H1 (cell line): Measurements from ENCODE around the gene CDH22. TPM values are rescaled to one million over a fixed set of nuclear protein-coding genes. Genes with fewer than 3 reads are reported as not detected.

ENCODE experiments used
- CTCF ChIA-PET: fragments of 300-600 bp; sonication (Branson Sonifier 250); formaldehyde crosslinking; loops from one replicate; lab custom pipeline; 2021; ENCODE audit not compliant: partially characterized antibody; lab: Charles Lee
- POLR2A ChIA-PET: fragments of 300-600 bp; sonication (Branson Sonifier 250); formaldehyde crosslinking; loops from one replicate; lab custom pipeline; 2021; ENCODE audit warnings: inconsistent platforms; ENCODE audit not compliant: partially characterized antibody; lab: Charles Lee
- DNase-seq, 2 experiments: peaks; one replicate each; pipeline versions ENCODE4 v3.0.0 to v3.0.0-alpha.2; 2010 to 2022; ENCODE audit warnings: low spot score in 2 of 2, low read depth in 1 of 2, mixed read lengths in 1 of 2
- FAIRE-seq: peaks from 2 replicates; lab custom pipeline; 2011; peaks lifted over from hg19 to GRCh38; lab: Jason Lieb, UNC
- H2AFZ ChIP-seq: 2 replicates; pipeline ENCODE4 v1.8.1; 2012; ENCODE audit warnings: low read length, inconsistent platforms
- H2AK5ac ChIP-seq: 2 replicates; pipeline ENCODE4 v1.6.1; 2013; ENCODE audit warnings: low read depth, low read length
- H2BK120ac ChIP-seq: replicated peaks from 2 replicates; pipeline ENCODE3; 2013; ENCODE audit warnings: low read depth, low read length, inconsistent platforms
- H2BK12ac ChIP-seq: 2 replicates; pipeline ENCODE4 v1.6.1; 2013; ENCODE audit warnings: low read depth, low read length
- H2BK15ac ChIP-seq: 2 replicates; pipeline ENCODE4 v1.6.1; 2013; ENCODE audit warnings: low read length
- H2BK20ac ChIP-seq: 2 replicates; pipeline ENCODE4 v1.6.1; 2013; ENCODE audit warnings: low read length
- H2BK5ac ChIP-seq: 2 replicates; pipeline ENCODE4 v1.6.1; 2013; ENCODE audit warnings: low read depth, low read length
- H3K14ac ChIP-seq: 2 replicates; pipeline ENCODE4 v1.6.1; 2013; ENCODE audit warnings: inconsistent platforms; ENCODE audit not compliant: insufficient read length
- H3K18ac ChIP-seq: 2 replicates; pipeline ENCODE4 v1.6.1; 2013; ENCODE audit warnings: low read length; ENCODE audit errors: extremely low read depth
- H3K23ac ChIP-seq: 2 replicates; pipeline ENCODE4 v1.6.1; 2013; ENCODE audit warnings: inconsistent platforms; ENCODE audit not compliant: insufficient read length
- H3K23me2 ChIP-seq: 2 replicates; pipeline ENCODE4 v1.6.1; 2013; ENCODE audit warnings: low read depth, low read length
- H3K27ac ChIP-seq: 2 replicates; pipeline ENCODE4 v1.6.1; 2011; ENCODE audit warnings: low read depth, low read length, inconsistent platforms
- H3K27me3 ChIP-seq, 4 experiments: replicated peaks in 1 of 4; 1 replicate in 1 of 4; 2 replicates in 3 of 4; pipeline versions ENCODE4 v1.6.1 to v1.8.1; 2011 to 2013; ENCODE audit warnings: low read length in 3 of 4, mild to moderate bottlenecking in 3 of 4, inconsistent platforms in 2 of 4, mixed read lengths in 2 of 4, moderate library complexity in 1 of 4; ENCODE audit not compliant: control insufficient read depth in 3 of 4, insufficient read depth in 3 of 4; ENCODE audit errors: extremely low read depth in 1 of 4
- H3K36me3 ChIP-seq, 4 experiments: 2 replicates each; pipeline versions ENCODE4 v1.6.1 to v1.8.1; 2011 to 2013; ENCODE audit warnings: mild to moderate bottlenecking in 4 of 4, low read length in 3 of 4, moderate library complexity in 2 of 4, control low read depth in 1 of 4, inconsistent platforms in 1 of 4; ENCODE audit not compliant: insufficient read depth in 4 of 4, control insufficient read depth in 2 of 4
- H3K4ac ChIP-seq: replicated peaks from 2 replicates; pipeline ENCODE3; 2013; ENCODE audit warnings: low read length, low read depth, mixed read lengths, inconsistent platforms; ENCODE audit not compliant: insufficient read length
- H3K4me1 ChIP-seq, 4 experiments: replicated peaks in 1 of 4; 1 replicate in 1 of 4; 2 replicates in 3 of 4; pipeline versions ENCODE4 v1.6.1 to v1.8.1; 2011 to 2013; ENCODE audit warnings: low read length in 3 of 4, inconsistent platforms in 2 of 4, mixed read lengths in 1 of 4; ENCODE audit not compliant: insufficient read depth in 4 of 4, control insufficient read depth in 3 of 4
- H3K4me2 ChIP-seq, 2 experiments: 2 replicates each; pipeline versions ENCODE4 v1.6.1 to v1.8.1; 2011 to 2013; ENCODE audit warnings: low read depth in 2 of 2, low read length in 2 of 2, control low read depth in 1 of 2, inconsistent platforms in 1 of 2, mild to moderate bottlenecking in 1 of 2; ENCODE audit not compliant: insufficient read depth in 1 of 2
- H3K4me3 ChIP-seq, 4 experiments: fragments of 200-600, 300-600 bp in 1 of 4; sonication (generic), shearing (Covaris generic), sonication (Bioruptor Twin) in 1 of 4; 2 replicates each; pipeline versions ENCODE4 v1.5.1 to v1.8.1; 2011 to 2016; ENCODE audit warnings: low read length in 4 of 4, low read depth in 3 of 4, control low read depth in 2 of 4, inconsistent platforms in 2 of 4, mild to moderate bottlenecking in 2 of 4, mixed read lengths in 1 of 4, moderate library complexity in 1 of 4; ENCODE audit not compliant: insufficient read depth in 2 of 4; ENCODE audit errors: extremely low read depth in 1 of 4
- H3K56ac ChIP-seq: replicated peaks from 2 replicates; pipeline ENCODE3; 2013; ENCODE audit warnings: low read depth, mild to moderate bottlenecking, mixed read lengths, low read length, inconsistent platforms; ENCODE audit not compliant: insufficient read length
- H3K79me1 ChIP-seq: 2 replicates; pipeline ENCODE4 v1.6.1; 2013; ENCODE audit warnings: low read depth, low read length, control low read depth
- H3K79me2 ChIP-seq, 2 experiments: 2 replicates each; pipeline versions ENCODE4 v1.6.1 to v1.8.1; 2012 to 2013; ENCODE audit warnings: low read length in 2 of 2, mild to moderate bottlenecking in 2 of 2, inconsistent platforms in 1 of 2; ENCODE audit not compliant: insufficient read depth in 2 of 2, control insufficient read depth in 1 of 2
- H3K9ac ChIP-seq, 4 experiments: replicated peaks in 1 of 4; 1 replicate in 1 of 4; 2 replicates in 3 of 4; pipeline versions ENCODE4 v1.6.1 to v1.8.1; 2011 to 2013; ENCODE audit warnings: low read depth in 3 of 4, low read length in 3 of 4, control low read depth in 2 of 4, mild to moderate bottlenecking in 2 of 4, moderate library complexity in 2 of 4, inconsistent platforms in 1 of 4; ENCODE audit errors: extremely low read depth in 1 of 4
- H3K9me3 ChIP-seq, 2 experiments: 2 replicates each; pipeline versions ENCODE4 v1.6.1 to v1.8.1; 2012 to 2013; ENCODE audit warnings: mild to moderate bottlenecking in 2 of 2, moderate library complexity in 2 of 2, control low read depth in 1 of 2, inconsistent platforms in 1 of 2, low read depth in 1 of 2, low read length in 1 of 2, mixed read lengths in 1 of 2; ENCODE audit not compliant: insufficient read depth in 2 of 2
- H4K20me1 ChIP-seq, 2 experiments: replicated peaks in 1 of 2; 2 replicates each; pipeline versions ENCODE3 to v1.8.1; 2011 to 2013; ENCODE audit warnings: inconsistent platforms in 2 of 2, low read length in 2 of 2, mild to moderate bottlenecking in 1 of 2; ENCODE audit not compliant: insufficient read depth in 2 of 2, control insufficient read depth in 1 of 2
- H4K5ac ChIP-seq: 2 replicates; pipeline ENCODE4 v1.6.1; 2013; ENCODE audit warnings: low read length, low read depth, mixed read lengths, inconsistent platforms; ENCODE audit not compliant: insufficient read length
- H4K8ac ChIP-seq: 2 replicates; pipeline ENCODE4 v1.8.0; 2013; ENCODE audit warnings: mild to moderate bottlenecking, moderate library complexity, low read length, inconsistent platforms; ENCODE audit not compliant: insufficient read depth; ENCODE audit errors: extremely low read depth
- H4K91ac ChIP-seq: replicated peaks from 2 replicates; pipeline ENCODE3; 2013; ENCODE audit warnings: low read length, mixed read lengths, inconsistent platforms; ENCODE audit not compliant: insufficient read length
- EZH2 ChIP-seq: fragments of 200-600 bp; sonication (generic); IDR thresholded peaks from 2 replicates; pipeline ENCODE4 v1.7.1; 2012; ENCODE audit warnings: low read depth, mild to moderate bottlenecking, moderate library complexity, low read length, inconsistent platforms; ENCODE audit not compliant: severe bottlenecking
- GABPA ChIP-seq: IDR thresholded peaks from 2 replicates; pipeline ENCODE4 v1.6.1; 2011; ENCODE audit warnings: mild to moderate bottlenecking, low read length, moderate library complexity, borderline replicate concordance; ENCODE audit not compliant: insufficient read depth
- RAD21 ChIP-seq, 2 experiments: IDR thresholded peaks in 1 of 2; conservative IDR thresholded peaks in 1 of 2; 2 replicates each; pipeline ENCODE4 v1.6.1; 2011; ENCODE audit warnings: low read depth in 2 of 2, low read length in 2 of 2, improper control_type of control experiment in 1 of 2, inconsistent platforms in 1 of 2, mild to moderate bottlenecking in 1 of 2, moderate library complexity in 1 of 2
- WGBS, 2 experiments: shearing (Covaris generic) in 1 of 2; methylation state at CpG; one replicate each; pipeline versions ENCODE4 v1.1.6 to v1.1.7; 2013 to 2015; ENCODE audit warnings: low lambda C conversion rate in 2 of 2, mixed read lengths in 2 of 2, inconsistent platforms in 1 of 2, low coverage in 1 of 2, missing lambda C conversion rate in 1 of 2; ENCODE audit not compliant: insufficient replicate concordance in 2 of 2, insufficient coverage in 1 of 2, insufficient read length in 1 of 2; ENCODE audit errors: extremely low coverage in 1 of 2, missing lambda C conversion rate in 1 of 2; 5-methylcytosine and 5-hydroxymethylcytosine counted together
- polyA plus RNA-seq, 7 experiments: library from polyadenylated mRNA; depleted of rRNA in 3 of 7; stranded (reverse) in 5 of 7; unstranded in 2 of 7; fragments of >200 nt in 5 of 7; fragments of 200-250 nt in 2 of 7; gene quantifications; 1 replicate in 5 of 7; 2 replicates in 1 of 7; 4 replicates in 1 of 7; pipeline versions ENCODE4 v1.2.1 to v1.2.3, GENCODE V29; 2011 to 2013; ENCODE audit warnings: missing spikeins in 2 of 7, mixed read lengths in 2 of 7
- total RNA-seq: library from RNA; stranded (reverse); fragmentation: NEBNext Ultra II Directional; extraction: Animal tissue kit (Norgen Biotek cat#: 25700); gene quantifications from 2 replicates; pipeline ENCODE4 v1.2.1, GENCODE V29; 2021

CDH22 gene
- total and polyA plus RNA-seq, 2 of the 8 experiments (the other 6 are each of a cell fraction or from before 2014, with no cell fraction given) = 0.35 to 0.39 TPM

- H4K91ac ChIP-seq = no peak overlapping the region
- H4K20me1 ChIP-seq = peaks cover 0 to 2% of the 10 kb centered on the region in 2 experiments
- no peak overlapping the region for H3K9ac ChIP-seq
- no peak overlapping the region for H3K4ac ChIP-seq
- no peak for FAIRE-seq
- no peak overlapping the region for H3K4me2 ChIP-seq
- no peak overlapping the region for H4K8ac ChIP-seq
- 85% methylated on average over 3 of the region's 3 CpGs; no CpG with 5 or more reads in 1 of the 2 experiments for WGBS, 2 experiments
- H2BK120ac ChIP-seq = no peak overlapping the region
- no peaks in the 10 kb centered on the region for H3K79me1 ChIP-seq
- H2BK12ac ChIP-seq = no peak overlapping the region
- peaks cover 0 to 4% (median 0%) of the 10 kb centered on the region in 4 experiments; a peak in 1 of 8 replicates for H3K36me3 ChIP-seq
- peaks cover 7% of the 10 kb centered on the region; the same call in 1 of the 2 replicates for H3K23me2 ChIP-seq
- no peak overlapping the region for H2AK5ac ChIP-seq
- no peak overlapping the region for H2BK20ac ChIP-seq
- peaks cover 25 to 48% (median 42%) of the 10 kb centered on the region in 4 experiments for H3K27me3 ChIP-seq
- no peak overlapping the region for H3K14ac ChIP-seq
- no peaks in the 10 kb centered on the region for H3K79me2 ChIP-seq
- no peak for DNase-seq
- no peak overlapping the region for H3K4me3 ChIP-seq
- no peak overlapping the region for H4K5ac ChIP-seq
- H2BK15ac ChIP-seq = no peak overlapping the region
- H2BK5ac ChIP-seq = no peak overlapping the region
- no peak overlapping the region for H3K56ac ChIP-seq
- H3K4me1 ChIP-seq = peaks cover 0 to 3% (median 2%) of the 10 kb centered on the region in 4 experiments; a peak in 4 of 7 replicates
- H3K23ac ChIP-seq = no peak overlapping the region
- no peaks in the 10 kb centered on the region for H3K9me3 ChIP-seq
- no peak overlapping the region for H3K27ac ChIP-seq
- TF ChIP-seq EZH2 (no peak), RAD21 (IDR thresholded peaks at IDR 0.05 in 1 of 2, conservative IDR thresholded peaks at IDR 0.05 in 1 of 2; ENCODE audit: low read depth in 2 of 2, low read length in 2 of 2) (no peak), GABPA (no peak)
- H2AFZ ChIP-seq = no peak overlapping the region
- CTCF ChIA-PET = interaction anchor here (0.6 to 6.5 kb wide), 26 partner anchors 9 to 1715 kb away, joined by 3 to 76 read pairs (median 5); no protein-coding TSS in a partner anchor
- H3K18ac ChIP-seq = no peak overlapping the region
- POLR2A ChIA-PET = interaction anchor here (0.7 to 3.1 kb wide), 5 partner anchors 9 to 175 kb away, joined by 3 to 11 read pairs (median 4); no protein-coding TSS in a partner anchor
These were observed 3.4 kb downstream of the CDH22 start for GRCh38 chr20:46304852-46305251.
